GM23338 (cell line): ENCODE measurements around the gene POU2AF2. TPM values are rescaled to one million over a fixed set of nuclear protein-coding genes. Genes with fewer than 3 reads are reported as not detected.

Source experiments
- ATAC-seq: fragments of 200-7000 bp; cut with Tn5 transposase; 3 replicates; pipeline ENCODE4 v1.9.1; 2020
- DNase-seq: peaks from one replicate; pipeline ENCODE4 v3.0.0-alpha.2; 2015; ENCODE audit warnings: low spot score
- H2AFZ ChIP-seq: fragments of 200-600 bp; sonication (generic); 2 replicates; pipeline ENCODE4 v1.8.0; 2016; ENCODE audit warnings: antibody characterized with exemption, mild to moderate bottlenecking, moderate library complexity
- H3F3A ChIP-seq: fragments of 200-600 bp; sonication (generic); replicated peaks from 2 replicates; pipeline ENCODE4 v1.8.0; 2017; ENCODE audit warnings: antibody characterized with exemption, mixed run types, low read depth
- H3K27ac ChIP-seq: fragments of 200-600 bp; sonication (generic); 2 replicates; pipeline ENCODE4 v1.6.1; 2016; ENCODE audit warnings: low read depth
- H3K27me3 ChIP-seq: fragments of 200-600 bp; sonication (generic); 2 replicates; pipeline ENCODE4 v1.8.0; 2016; ENCODE audit warnings: mild to moderate bottlenecking, mixed run types, moderate library complexity; ENCODE audit not compliant: insufficient read depth
- H3K36me3 ChIP-seq: fragments of 200-600 bp; sonication (generic); 2 replicates; pipeline ENCODE4 v1.8.0; 2016; ENCODE audit warnings: mild to moderate bottlenecking; ENCODE audit not compliant: insufficient read depth
- H3K4me1 ChIP-seq: fragments of 200-600 bp; sonication (generic); 2 replicates; pipeline ENCODE4 v1.8.0; 2016; ENCODE audit warnings: mild to moderate bottlenecking, moderate library complexity; ENCODE audit not compliant: insufficient read depth
- H3K4me2 ChIP-seq: fragments of 200-600 bp; sonication (generic); 2 replicates; pipeline ENCODE4 v1.7.1; 2017; ENCODE audit warnings: mixed run types
- H3K4me3 ChIP-seq: fragments of 200-600 bp; sonication (generic); 2 replicates; pipeline ENCODE4 v1.6.1; 2016; ENCODE audit warnings: mixed run types
- H3K79me2 ChIP-seq: fragments of 200-600 bp; sonication (generic); replicated peaks from 2 replicates; pipeline ENCODE4 v1.8.0; 2017; ENCODE audit warnings: mild to moderate bottlenecking; ENCODE audit not compliant: insufficient read depth
- H3K9me2 ChIP-seq: fragments of 200-600 bp; sonication (generic); 2 replicates; pipeline ENCODE4 v1.8.0; 2017; ENCODE audit not compliant: insufficient read depth
- H4K20me1 ChIP-seq: fragments of 200-600 bp; sonication (generic); replicated peaks from 2 replicates; pipeline ENCODE4 v1.8.0; 2017; ENCODE audit warnings: mild to moderate bottlenecking; ENCODE audit not compliant: insufficient read depth
- H3K27ac Mint-ChIP-seq: 2 replicates; pipeline ENCODE4 v1.8.0; 2020; ENCODE audit warnings: inconsistent platforms, mild to moderate bottlenecking, moderate library complexity, mixed read lengths
- H3K27me3 Mint-ChIP-seq: 3 replicates; pipeline ENCODE4 v1.8.0; 2022; ENCODE audit warnings: low read depth, mild to moderate bottlenecking, moderate library complexity, mixed read lengths, inconsistent platforms; ENCODE audit not compliant: insufficient read depth, poor library complexity
- H3K36me3 Mint-ChIP-seq: 3 replicates; pipeline ENCODE4 v1.8.0; 2021; ENCODE audit warnings: low read depth, mild to moderate bottlenecking, inconsistent platforms, moderate library complexity, mixed read lengths
- H3K4me1 Mint-ChIP-seq: 3 replicates; pipeline ENCODE4 v1.8.0; 2020; ENCODE audit warnings: mild to moderate bottlenecking, inconsistent platforms, mixed read lengths
- H3K4me3 Mint-ChIP-seq: 3 replicates; pipeline ENCODE4 v1.8.0; 2021; ENCODE audit warnings: moderate library complexity, mild to moderate bottlenecking, inconsistent platforms, mixed read lengths
- H3K9me3 Mint-ChIP-seq: 3 replicates; pipeline ENCODE4 v1.8.0; 2020; ENCODE audit warnings: moderate library complexity, mild to moderate bottlenecking, inconsistent platforms, mixed read lengths
- EZH2 ChIP-seq: fragments of 200-600 bp; sonication (generic); IDR thresholded peaks from one replicate; pipeline ENCODE4 v1.8.0; 2017; ENCODE audit warnings: antibody characterized with exemption, mild to moderate bottlenecking, low read depth; ENCODE audit not compliant: unreplicated experiment
- ZNF331 ChIP-seq: fragments of 250-450 bp; sonication (Bioruptor Pico); IDR thresholded peaks from 2 replicates; pipeline ENCODE4 v1.5.0; 2020; ENCODE audit warnings: low read depth, mild to moderate bottlenecking, moderate library complexity
- ZNF462 ChIP-seq: fragments of 250-450 bp; sonication (Bioruptor Pico); IDR thresholded peaks from 2 replicates; pipeline ENCODE4 v1.5.0; 2020; ENCODE audit warnings: mild to moderate bottlenecking, moderate library complexity
- polyA plus RNA-seq: library from polyadenylated mRNA; unstranded; fragments of >200 nt; fragmentation: Nextera tagmentation; extraction: Ambion mirVana; gene quantifications from 2 replicates; pipeline ENCODE4 v1.2.1, GENCODE V29; 2016
- total RNA-seq: library from RNA; depleted of rRNA; stranded (reverse); fragments of >200 nt; shearing (Covaris generic); gene quantifications from 2 replicates; pipeline ENCODE4 v1.2.3, GENCODE V29; 2014

The POU2AF2 gene
- total and polyA plus RNA-seq, 2 experiments from 2014 or later: not detected

- Mint-ChIP-seq H3K4me1 (peaks cover 30% of the 10 kb centered on the region), H3K36me3 (no peaks in the 10 kb centered on the region; the same call in 2 of the 3 replicates), H3K27ac (no peak within 1 kb of the TSS), H3K4me3 (peak within 1 kb of the TSS; percentile 76), H3K9me3 (no peaks in the 10 kb centered on the region), H3K27me3 (peaks cover 31% of the 10 kb centered on the region)
- 0 out of 2 replicates have a peak, but pooled peaks cover 5% of the 10 kb centered on the region for H3F3A ChIP-seq
- DNase-seq (peak; percentile 47), ATAC-seq (peak; percentile 71)
- no peaks in the 10 kb centered on the region for H3K9me2 ChIP-seq
- peak within 1 kb of the TSS; percentile 88 for H3K4me3 ChIP-seq
- H3K4me1 ChIP-seq: peaks cover 22% of the 10 kb centered on the region
- TF ChIP-seq ZNF462 (CRISPR knock-in tag): no peak
- no peak for TF ChIP-seq ZNF331
- TF ChIP-seq EZH2: peak; percentile 43
- H3K27ac ChIP-seq: no peak within 1 kb of the TSS
- no peaks in the 10 kb centered on the region for H3K36me3 ChIP-seq
- H2AFZ ChIP-seq: peak within 1 kb of the TSS; percentile 97
- H4K20me1 ChIP-seq: no peaks in the 10 kb centered on the region
- H3K4me2 ChIP-seq: peak within 1 kb of the TSS; percentile 85
- peaks cover 35% of the 10 kb centered on the region for H3K27me3 ChIP-seq
- H3K79me2 ChIP-seq: no peaks in the 10 kb centered on the region
Measured at GRCh38 chr11:111298413-111299100, 53.0 kb downstream of the POU2AF2 start, which contains the start of gene POU2AF3. Gene POU2AF3 (plus strand): TSS chr11:111298546. CDS start chr11:111298582, 36 bp downstream.
